Activated T-helper 1 cell treated with anti-CD3 and anti-CD28 coated beads, Interleukin-12 subunit alpha, Interleukin-12 subunit beta, Interleukin-2, Interleukin-4 antibody, amounts not matched to agents 30 ng/mL and 10 ng/mL and 1 ng/mL, durations not matched to agents 14 hours and 24 hours and 36 hours (primary cell): ENCODE data around the gene MAP3K9. TPM values are rescaled to one million over a fixed set of nuclear protein-coding genes. Genes with fewer than 3 reads are reported as not detected.
"Not testable (repeated sequence)": the region's sequence is repeated elsewhere in the genome, so short reads cannot be mapped to it uniquely, and the experiment has no call there.

Source experiments
- DNase-seq: peaks from one replicate; pipeline ENCODE4 v3.0.0; 2021; ENCODE audit warnings: low spot score
- H3K27ac Mint-ChIP-seq: one replicate; pipeline ENCODE4 v1.8.0; 2021; ENCODE audit warnings: mild to moderate bottlenecking, mixed read lengths
- H3K27me3 Mint-ChIP-seq: one replicate; pipeline ENCODE4 v1.8.0; 2022; ENCODE audit warnings: mild to moderate bottlenecking, moderate library complexity, mixed read lengths; ENCODE audit not compliant: insufficient read depth
- H3K36me3 Mint-ChIP-seq: one replicate; pipeline ENCODE4 v1.8.0; 2021; ENCODE audit warnings: low read depth, mixed read lengths
- H3K4me1 Mint-ChIP-seq: one replicate; pipeline ENCODE4 v1.8.0; 2021; ENCODE audit warnings: low read depth, mixed read lengths
- H3K4me3 Mint-ChIP-seq: one replicate; pipeline ENCODE4 v1.8.0; 2021; ENCODE audit warnings: mild to moderate bottlenecking, moderate library complexity, mixed read lengths
- H3K9me3 Mint-ChIP-seq: one replicate; pipeline ENCODE4 v1.8.0; 2021; ENCODE audit warnings: mixed read lengths
- intact Hi-C: fragments of 100-400 bp; cut with micrococcal nuclease; formaldehyde crosslinking; loops from one replicate; pipeline ENCODE4 v1.15.1; 2024
- total RNA-seq: library from RNA; stranded (reverse); gene quantifications from 2 replicates; pipeline ENCODE4 v1.2.3, GENCODE V29; 2022

Gene MAP3K9
- total RNA-seq: 3.5 and 4.1 TPM in 2 replicates

DNA sequence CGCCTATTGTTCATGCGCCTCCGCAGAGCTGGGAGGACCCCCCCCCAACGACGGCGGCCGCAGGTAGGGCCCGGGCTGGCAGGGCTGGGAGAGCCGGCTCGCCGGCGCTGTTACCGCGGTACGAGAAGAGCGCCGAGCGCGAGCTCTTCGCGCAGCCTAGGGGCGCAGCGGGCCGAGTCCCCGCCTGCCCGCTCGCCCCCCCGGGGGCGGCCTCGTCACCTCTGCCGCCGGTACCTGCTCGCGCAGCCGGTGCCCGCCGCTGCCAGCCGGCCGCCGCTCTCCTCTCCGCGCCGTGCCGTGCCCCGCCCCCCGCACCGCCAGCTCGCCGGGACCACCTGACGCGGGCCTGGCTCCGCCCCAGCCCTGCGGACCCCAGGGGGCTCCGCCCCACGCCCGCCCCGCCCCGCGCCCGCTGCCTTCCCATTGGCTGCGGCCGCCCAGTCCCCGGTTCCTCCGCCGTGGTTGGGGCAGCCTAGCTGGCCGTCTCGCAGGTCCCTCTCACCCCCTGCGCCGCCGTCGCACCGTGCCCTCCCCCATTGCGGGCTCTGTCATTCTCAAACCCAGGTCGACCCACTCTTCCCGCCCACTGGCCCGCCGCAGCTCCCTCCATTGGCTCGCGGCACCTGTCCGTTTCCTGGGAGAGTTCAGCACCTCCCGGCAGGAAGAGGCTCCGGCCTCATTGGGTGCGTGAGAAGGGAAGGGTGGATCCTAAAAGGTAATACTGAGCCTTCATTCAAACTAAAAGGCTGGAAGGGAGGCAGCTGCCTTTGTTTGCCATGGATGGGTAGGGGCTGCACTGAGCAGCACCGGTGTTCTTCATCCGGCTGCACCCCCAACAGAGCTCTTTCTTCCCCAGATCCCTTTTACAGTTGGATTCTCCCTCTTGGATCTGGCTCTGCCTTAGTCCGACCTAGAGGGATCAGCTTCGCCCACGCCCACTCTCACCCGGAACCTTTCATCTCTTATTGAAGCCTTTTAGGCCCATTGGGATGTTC lies at the start of gene MAP3K9:
MAP3K9 (minus strand) TSS at position 289 of the 995 bp plus-strand sequence. CDS start 342 bp downstream, outside the sequence.
- peak; percentile 87 for DNase-seq
- Mint-ChIP-seq H3K27ac (peak within 1 kb of the TSS; percentile 59), H3K9me3 (no peaks in the 10 kb centered on the region), H3K27me3 (no peaks in the 10 kb centered on the region), H3K36me3 (no peaks in the 10 kb centered on the region), H3K4me3 (peak within 1 kb of the TSS; percentile 71), H3K4me1 (peaks cover 11% of the 10 kb centered on the region)
- intact Hi-C loops: loop anchor here (1.0 to 5.0 kb wide), 7 partner anchors 8 to 451 kb away; partner anchors contain the start of genes COX16, MED6 and TTC9

DNA sequence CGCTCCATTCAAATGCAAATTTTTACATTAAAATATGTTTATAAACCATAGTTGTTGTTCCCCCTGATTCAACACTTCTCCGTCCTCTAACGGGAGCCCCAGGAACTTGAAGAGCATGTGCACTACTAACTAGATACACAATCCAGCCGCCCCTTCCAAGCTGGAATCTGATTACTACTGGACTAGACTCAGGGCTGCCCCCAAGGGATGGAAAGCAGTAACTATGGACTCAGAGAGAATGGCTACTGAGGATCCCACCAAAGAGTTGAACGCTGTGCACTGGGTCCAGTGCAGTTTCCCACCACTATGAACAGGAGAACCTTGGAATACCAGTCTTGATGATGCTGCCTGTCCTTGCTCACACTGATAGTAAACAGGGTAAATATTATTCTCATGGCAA lies 49.3 kb upstream of the MAP3K9 start:
- Mint-ChIP-seq H3K4me3 (no peak overlapping the region), H3K27me3 (peaks cover 2% of the 10 kb centered on the region), H3K9me3 (peaks cover 4% of the 10 kb centered on the region), H3K4me1 (peaks cover 15% of the 10 kb centered on the region), H3K27ac (no peak overlapping the region), H3K36me3 (peaks cover 3% of the 10 kb centered on the region)
- DNase-seq: no peak
- intact Hi-C loops: no loop called here

DNA sequence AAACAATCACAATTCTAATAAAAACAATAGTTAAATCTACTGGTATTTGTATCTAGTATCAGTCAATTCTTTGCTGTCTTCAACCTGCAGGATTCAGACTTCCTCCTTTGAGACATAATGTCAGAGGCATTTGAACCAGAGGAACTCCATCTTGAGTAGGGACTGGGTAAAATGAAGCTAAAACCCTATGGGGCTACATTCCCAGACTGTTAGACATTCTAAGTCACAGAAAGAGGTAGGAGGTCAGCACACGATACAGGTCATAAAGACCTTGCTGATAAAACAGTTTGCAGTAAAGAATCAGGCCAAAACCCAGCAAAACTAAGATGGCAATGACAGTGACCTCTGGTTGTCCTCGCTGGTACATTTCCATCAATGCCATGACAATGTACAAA lies 48.2 kb upstream of the MAP3K9 start:
- Mint-ChIP-seq H3K27me3 (peaks cover 2% of the 10 kb centered on the region), H3K9me3 (no peaks in the 10 kb centered on the region), H3K27ac (no peak overlapping the region), H3K4me1 (peaks cover 15% of the 10 kb centered on the region), H3K4me3 (no peak overlapping the region), H3K36me3 (no peaks in the 10 kb centered on the region)
- intact Hi-C loops: loop anchor here (1.0 kb wide), 1 partner anchor 28 kb away; no protein-coding TSS in a partner anchor
- no peak for DNase-seq

DNA sequence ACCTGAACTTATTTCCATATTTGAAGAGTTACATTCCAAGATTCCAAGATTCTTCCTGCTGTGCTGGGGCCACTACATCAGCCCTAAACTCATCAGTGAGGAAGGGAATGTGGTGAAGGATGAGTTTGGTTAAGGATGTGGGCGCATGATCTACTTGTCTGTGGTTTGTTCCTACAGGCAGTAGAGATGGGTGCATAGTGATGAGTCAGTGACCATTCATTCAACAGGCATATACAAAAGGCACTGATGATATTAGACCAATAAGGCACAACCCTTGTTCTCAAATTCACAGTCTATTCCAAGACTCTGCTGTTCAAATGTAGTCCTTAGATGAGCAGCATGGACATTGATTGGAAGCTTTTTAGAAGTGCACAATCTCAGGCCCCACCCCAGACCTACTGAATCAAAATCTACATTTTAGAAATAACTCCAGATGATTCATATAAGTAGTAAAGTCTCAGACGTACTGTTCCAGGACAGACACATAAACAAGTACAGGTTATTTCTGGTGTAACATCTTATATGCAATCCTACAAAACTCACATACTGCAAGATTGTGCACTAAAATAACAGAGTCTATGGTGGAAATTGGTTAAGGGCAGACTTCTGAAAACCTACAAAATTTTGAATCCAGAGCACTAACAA lies 47.7 kb upstream of the MAP3K9 start:
- H3K27ac Mint-ChIP-seq: peak overlapping the region; percentile 31

DNA sequence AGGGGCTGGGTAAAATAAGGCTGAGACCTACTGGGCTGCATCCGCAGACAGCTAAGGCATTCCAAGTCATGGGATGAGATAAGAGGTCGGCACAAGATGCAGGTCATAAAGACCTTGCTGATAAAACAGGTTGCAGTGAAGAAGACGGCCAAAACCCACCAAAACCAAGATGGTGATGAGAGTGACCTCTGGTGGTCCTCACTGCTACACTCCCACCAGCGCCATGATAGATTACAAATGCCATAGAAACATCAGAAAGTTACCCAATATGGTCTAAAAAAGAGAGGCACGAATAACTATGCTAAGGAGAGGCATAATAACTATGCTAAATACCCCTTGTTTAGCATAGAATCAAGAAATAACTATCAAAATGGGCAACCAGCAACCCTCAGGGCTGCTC lies 46.2 kb upstream of the MAP3K9 start:
- Mint-ChIP-seq H3K36me3 (no peaks in the 10 kb centered on the region), H3K27ac (no peak overlapping the region), H3K4me1 (peaks cover 15% of the 10 kb centered on the region), H3K27me3 (peaks cover 2% of the 10 kb centered on the region), H3K4me3 (no peak overlapping the region), H3K9me3 (no peaks in the 10 kb centered on the region)
- no peak for DNase-seq
- intact Hi-C loops: no loop called here

More for the DNA sequence above, 47.7 kb upstream of the MAP3K9 start:
- Mint-ChIP-seq H3K4me1 (peaks cover 15% of the 10 kb centered on the region), H3K36me3 (no peaks in the 10 kb centered on the region), H3K9me3 (no peaks in the 10 kb centered on the region), H3K27me3 (peaks cover 2% of the 10 kb centered on the region), H3K4me3 (no peak overlapping the region)
- intact Hi-C loops: loop anchor here (1.0 kb wide), 1 partner anchor 28 kb away; no protein-coding TSS in a partner anchor
- peak; percentile 3 for DNase-seq

DNA sequence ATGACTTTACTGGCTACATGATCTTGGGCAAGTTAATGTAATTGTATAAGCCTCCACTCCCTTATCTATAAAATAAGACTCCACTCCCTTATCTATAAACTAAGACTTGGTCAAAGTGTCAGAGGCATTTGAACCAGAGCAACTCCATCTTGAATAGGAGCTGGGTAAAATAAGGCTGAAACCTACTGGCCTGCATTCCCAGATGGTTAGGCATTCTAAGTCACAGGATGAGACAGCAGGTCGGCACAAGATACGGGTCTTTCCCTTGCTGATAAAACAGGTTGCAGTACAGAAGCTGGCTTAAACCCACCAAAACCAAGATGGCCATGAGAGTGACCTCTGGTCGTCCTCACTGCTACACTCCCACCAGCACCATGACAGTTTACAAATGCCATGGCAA lies 44.3 kb upstream of the MAP3K9 start:
- intact Hi-C loops, H3K4me3 Mint-ChIP-seq, H3K27ac Mint-ChIP-seq, H3K9me3 Mint-ChIP-seq, H3K27me3 Mint-ChIP-seq, DNase-seq, H3K36me3 Mint-ChIP-seq: not testable (repeated sequence)
- H3K4me1 Mint-ChIP-seq: peaks cover 15% of the 10 kb centered on the region

- H3K4me1 Mint-ChIP-seq: no peaks in the 10 kb centered on the region
- H3K9me3 Mint-ChIP-seq: no peaks in the 10 kb centered on the region
- H3K27ac Mint-ChIP-seq: no peak overlapping the region
- no peak for DNase-seq
- intact Hi-C loops: no loop called here
- H3K4me3 Mint-ChIP-seq: no peak overlapping the region
- H3K27me3 Mint-ChIP-seq: peaks cover 8% of the 10 kb centered on the region
- no peaks in the 10 kb centered on the region for H3K36me3 Mint-ChIP-seq
Measured at GRCh38 chr14:70847406-70848090, 38.2 kb upstream of the MAP3K9 start.

DNA sequence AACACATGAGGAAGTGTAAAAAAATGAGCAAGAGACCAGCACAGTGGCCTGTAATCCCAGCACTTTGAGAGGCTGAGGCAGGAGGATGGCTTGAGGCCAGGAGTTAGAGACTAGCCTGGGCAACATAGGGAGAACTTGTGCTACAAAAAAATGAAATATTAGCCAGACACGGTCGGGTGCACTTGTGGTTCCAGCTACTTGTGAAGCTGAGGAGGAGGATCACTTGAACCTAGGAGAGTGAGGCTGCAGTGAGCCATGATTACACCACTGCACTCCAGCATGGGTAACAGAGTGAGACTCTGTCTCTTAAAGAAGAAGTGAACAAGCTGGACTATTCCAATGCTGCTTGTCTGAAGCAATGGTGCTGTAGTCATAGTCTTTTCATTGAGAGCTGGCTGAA lies 36.3 kb upstream of the MAP3K9 start:
- no peaks in the 10 kb centered on the region for H3K4me1 Mint-ChIP-seq
- no peaks in the 10 kb centered on the region for H3K36me3 Mint-ChIP-seq
- no peak overlapping the region for H3K4me3 Mint-ChIP-seq
- no peaks in the 10 kb centered on the region for H3K9me3 Mint-ChIP-seq
- intact Hi-C loops: no loop called here
- no peak overlapping the region for H3K27ac Mint-ChIP-seq
- DNase-seq: no peak
- H3K27me3 Mint-ChIP-seq: peaks cover 8% of the 10 kb centered on the region

GRCh38 chr14:70842851-70843462 lies 33.6 kb upstream of the MAP3K9 start:
- no peaks in the 10 kb centered on the region for H3K4me1 Mint-ChIP-seq
- H3K27me3 Mint-ChIP-seq: peaks cover 3% of the 10 kb centered on the region
- peaks cover 2% of the 10 kb centered on the region for H3K36me3 Mint-ChIP-seq
- DNase-seq: no peak
- no peak overlapping the region for H3K27ac Mint-ChIP-seq
- no peaks in the 10 kb centered on the region for H3K9me3 Mint-ChIP-seq
- no peak overlapping the region for H3K4me3 Mint-ChIP-seq
- intact Hi-C loops: no loop called here

DNA sequence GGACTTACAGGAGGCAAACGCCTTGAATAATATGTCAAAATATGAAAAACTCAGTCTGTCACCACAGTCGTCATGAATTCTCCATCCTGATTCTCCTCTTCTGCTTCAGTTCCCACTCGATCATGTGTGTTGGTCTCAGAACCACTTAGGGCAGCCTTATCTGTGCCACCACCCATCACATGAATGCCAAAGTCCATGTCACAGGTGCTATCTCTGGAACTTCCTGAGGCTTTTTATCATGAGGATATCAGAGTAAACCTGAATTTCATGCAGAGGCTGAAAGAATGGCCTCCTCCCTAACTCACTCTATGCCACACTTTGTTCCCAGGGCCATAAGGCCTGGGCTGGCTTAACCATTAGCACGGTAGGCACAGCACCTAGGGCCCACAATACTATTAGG lies 28.8 kb upstream of the MAP3K9 start:
- Mint-ChIP-seq H3K4me3 (no peak overlapping the region), H3K27me3 (no peaks in the 10 kb centered on the region), H3K4me1 (no peaks in the 10 kb centered on the region), H3K9me3 (peaks cover 11% of the 10 kb centered on the region), H3K27ac (no peak overlapping the region), H3K36me3 (peaks cover 4% of the 10 kb centered on the region)
- no peak for DNase-seq
- intact Hi-C loops: no loop called here

DNA sequence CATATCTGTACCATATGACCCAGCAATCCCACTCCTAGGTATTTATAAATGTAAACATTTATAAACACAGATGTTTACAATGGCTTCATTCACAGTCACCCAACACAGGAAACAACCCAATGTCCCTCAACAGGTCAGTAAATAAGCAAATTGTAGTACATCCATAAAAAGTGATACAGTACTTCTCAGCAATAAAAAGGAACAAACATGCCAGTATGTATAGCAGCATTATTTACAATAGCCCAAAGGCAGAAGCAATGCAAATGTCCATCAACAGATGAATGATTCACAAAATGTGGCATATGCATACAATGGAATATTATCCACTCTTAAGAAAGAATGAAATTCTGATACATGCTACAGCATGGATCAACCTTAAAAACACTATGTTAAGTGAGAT lies 27.6 kb upstream of the MAP3K9 start:
- peaks cover 11% of the 10 kb centered on the region for H3K9me3 Mint-ChIP-seq

GRCh38 chr14:70833884-70834283 lies 24.6 kb upstream of the MAP3K9 start:
- peaks cover 11% of the 10 kb centered on the region for H3K9me3 Mint-ChIP-seq
- H3K36me3 Mint-ChIP-seq: peaks cover 2% of the 10 kb centered on the region
- no peak for DNase-seq
- peaks cover 11% of the 10 kb centered on the region for H3K4me1 Mint-ChIP-seq
- H3K27me3 Mint-ChIP-seq: no peaks in the 10 kb centered on the region
- H3K4me3 Mint-ChIP-seq: no peak overlapping the region
- H3K27ac Mint-ChIP-seq: no peak overlapping the region
- intact Hi-C loops: no loop called here

More for the DNA sequence above, 27.6 kb upstream of the MAP3K9 start:
- intact Hi-C loops: no loop called here
- DNase-seq: no peak
- Mint-ChIP-seq H3K4me1 (peaks cover 1% of the 10 kb centered on the region), H3K36me3 (peaks cover 4% of the 10 kb centered on the region), H3K27ac (no peak overlapping the region), H3K4me3 (no peak overlapping the region), H3K27me3 (no peaks in the 10 kb centered on the region)
